Upper lobe of right lung (tissue), 1 donor: Measurements from ENCODE around the gene RASSF4. TPM values are rescaled to one million over a fixed set of nuclear protein-coding genes. Genes with fewer than 3 reads are reported as not detected.
A peak's percentile ranks its signal among the peaks of the same experiment; 100 is the strongest.

Experiments used
- ATAC-seq: fragments of 200-7000 bp; cut with Tn5 transposase; one replicate; pipeline ENCODE4 v1.9.1; 2020; ENCODE audit warnings: mild to moderate bottlenecking, moderate library complexity
- DNase-seq: peaks from one replicate; pipeline ENCODE4 v3.0.0-alpha.2; 2020
- H3K27ac ChIP-seq: fragments of 200-600 bp; one replicate; pipeline ENCODE4 v1.8.0; 2022
- H3K27me3 ChIP-seq: fragments of 200-600 bp; one replicate; pipeline ENCODE4 v1.8.0; 2022; ENCODE audit warnings: mild to moderate bottlenecking
- H3K36me3 ChIP-seq: fragments of 200-600 bp; one replicate; pipeline ENCODE4 v1.8.0; 2022
- H3K4me1 ChIP-seq: fragments of 200-600 bp; one replicate; pipeline ENCODE4 v1.8.0; 2022
- H3K4me3 ChIP-seq: fragments of 200-600 bp; one replicate; pipeline ENCODE4 v1.8.0; 2022; ENCODE audit warnings: mild to moderate bottlenecking
- H3K9me3 ChIP-seq: fragments of 200-600 bp; one replicate; pipeline ENCODE4 v1.8.0; 2022
- CTCF ChIP-seq: fragments of 200-600 bp; IDR thresholded peaks from one replicate; pipeline ENCODE4 v1.8.0; 2022; ENCODE audit warnings: antibody characterized with exemption
- intact Hi-C: fragments of 100-400 bp; cut with DNase I; formaldehyde crosslinking; loops from one replicate; pipeline ENCODE4 v1.11.0; 2022
- total RNA-seq: library from RNA; stranded (reverse); fragmentation: NEBNext Ultra II Directional; extraction: Animal tissue kit (Norgen Biotek cat#: 25700); gene quantifications from one replicate; pipeline ENCODE4 v1.2.1, GENCODE V29; 2021
- donor health status: DM: no; HTN: yes; CAD: no; lungs with severe emphysema.

RASSF4 gene
- total RNA-seq, 1 donor from 2014 or later, result 40.9 TPM

- Histone ChIP-seq H3K36me3 (no peaks in the 10 kb centered on the region), H3K9me3 (no peaks in the 10 kb centered on the region), H3K4me3 (no peak overlapping the region), H3K4me1 (peaks cover 13% of the 10 kb centered on the region), H3K27ac (no peak overlapping the region), H3K27me3 (no peaks in the 10 kb centered on the region)
- peak; percentile 96 for ATAC-seq
- intact Hi-C loops, result loop anchor here (5.0 kb wide), 1 partner anchor 40 kb away; no protein-coding TSS in a partner anchor
- peak; percentile 96 for DNase-seq
- TF ChIP-seq CTCF, result peak; percentile 97
Measured at GRCh38 chr10:44932517-44933450, 26.8 kb upstream of the RASSF4 start.

- Histone ChIP-seq H3K4me1 (peaks cover 13% of the 10 kb centered on the region), H3K27me3 (no peaks in the 10 kb centered on the region), H3K27ac (no peak overlapping the region), H3K36me3 (no peaks in the 10 kb centered on the region), H3K4me3 (no peak overlapping the region), H3K9me3 (no peaks in the 10 kb centered on the region)
- intact Hi-C loops, result loop anchor here (5.0 kb wide), 1 partner anchor 39 kb away; no protein-coding TSS in a partner anchor
- TF ChIP-seq CTCF, result no peak
- ATAC-seq (no peak), DNase-seq (no peak)
Measured at GRCh38 chr10:44933451-44934321, 25.9 kb upstream of the RASSF4 start.

- Histone ChIP-seq H3K27me3 (no peaks in the 10 kb centered on the region), H3K4me3 (no peak overlapping the region), H3K9me3 (no peaks in the 10 kb centered on the region), H3K27ac (no peak overlapping the region), H3K36me3 (no peaks in the 10 kb centered on the region), H3K4me1 (peaks cover 13% of the 10 kb centered on the region)
- TF ChIP-seq CTCF, result no peak
- intact Hi-C loops, result loop anchor here (5.0 kb wide), 1 partner anchor 38 kb away; no protein-coding TSS in a partner anchor
- no peak for ATAC-seq
- no peak for DNase-seq
Measured at GRCh38 chr10:44934416-44935200, 25.0 kb upstream of the RASSF4 start.

DNA sequence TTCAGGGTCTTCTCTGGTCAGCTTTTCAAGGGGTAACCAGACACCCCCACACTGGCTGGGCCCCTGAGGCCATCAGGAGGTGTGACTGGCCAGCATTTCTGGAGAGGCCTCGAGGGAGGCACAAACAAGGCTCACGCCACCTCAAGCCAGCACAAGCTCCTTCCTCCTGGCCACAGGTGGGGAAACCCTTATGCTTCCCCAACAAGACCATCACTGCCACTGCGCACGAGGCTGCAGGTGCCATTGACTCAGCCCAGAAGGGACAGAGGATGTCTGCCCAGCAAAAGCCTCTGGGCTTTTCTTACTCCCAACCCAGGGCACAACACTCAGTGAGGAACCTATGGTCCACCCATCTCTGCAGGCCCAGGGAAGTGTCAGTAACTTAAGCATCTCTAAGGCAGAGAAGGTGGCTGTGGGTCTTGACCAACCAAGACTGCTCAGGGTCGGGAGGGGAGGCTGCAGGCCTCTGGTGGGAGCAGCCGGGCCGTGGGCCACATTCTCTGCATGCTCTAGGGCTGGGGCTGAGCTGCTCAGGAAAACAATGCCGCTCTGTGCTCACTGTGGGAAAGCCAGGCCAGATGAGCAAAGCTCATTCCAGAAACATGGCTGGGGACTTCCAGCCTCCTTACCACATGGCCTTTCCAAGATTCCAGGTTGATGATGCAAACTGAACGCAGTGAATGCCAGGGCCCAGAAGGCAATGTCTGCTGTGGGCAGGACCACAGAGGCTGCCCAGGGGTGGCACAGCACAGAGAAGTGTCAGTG, 24.2 kb upstream of the RASSF4 start:
- Histone ChIP-seq H3K27ac (no peak overlapping the region), H3K9me3 (no peaks in the 10 kb centered on the region), H3K36me3 (no peaks in the 10 kb centered on the region), H3K27me3 (no peaks in the 10 kb centered on the region), H3K4me3 (no peak overlapping the region), H3K4me1 (peaks cover 13% of the 10 kb centered on the region)
- DNase-seq (no peak), ATAC-seq (no peak)
- TF ChIP-seq CTCF, result no peak
- intact Hi-C loops, result no loop called here
